GM12878 (cell line): ENCODE data around the gene USO1. TPM values are rescaled to one million over a fixed set of nuclear protein-coding genes. Genes with fewer than 3 reads are reported as not detected.

Experiments used
- BACH1 ChIP-seq: fragments of 450-650 bp; IDR thresholded peaks from 2 replicates; pipeline ENCODE4 v1.6.1; 2017; ENCODE audit warnings: mild to moderate bottlenecking, borderline replicate concordance
- BCL11A ChIP-seq: IDR thresholded peaks from 2 replicates; pipeline ENCODE4 v1.6.1; 2011; ENCODE audit warnings: low read depth, low read length
- CBFB ChIP-seq: IDR thresholded peaks from 2 replicates; pipeline ENCODE4 v1.6.1; 2016; ENCODE audit warnings: antibody characterized with exemption, low read depth
- CBX3 ChIP-seq: fragments of 200-600 bp; sonication (generic); IDR thresholded peaks from 2 replicates; pipeline ENCODE4 v1.6.1; 2016; ENCODE audit warnings: low read depth, borderline replicate concordance
- GABPA ChIP-seq: IDR thresholded peaks from 2 replicates; pipeline ENCODE4 v1.6.1; 2014; ENCODE audit warnings: antibody characterized with exemption, low read depth, mild to moderate bottlenecking, inconsistent platforms
- HDAC2 ChIP-seq: fragments of 200-600 bp; sonication (generic); IDR thresholded peaks from 2 replicates; pipeline ENCODE4 v1.6.1; 2017
- IKZF2 ChIP-seq, 2 experiments: fragments of 450-650 bp; IDR thresholded peaks; 2 replicates each; pipeline ENCODE4 v1.6.1; 2017; ENCODE audit warnings: mild to moderate bottlenecking in 2 of 2, moderate library complexity in 2 of 2
- JUNB ChIP-seq: IDR thresholded peaks from 2 replicates; pipeline ENCODE4 v1.6.1; 2016; ENCODE audit warnings: antibody characterized with exemption, mild to moderate bottlenecking
- MXI1 ChIP-seq: fragments of 150-350 bp; IDR thresholded peaks from 2 replicates; pipeline ENCODE4 v1.6.1; 2011; ENCODE audit warnings: low read depth, mild to moderate bottlenecking, inconsistent platforms, low read length, improper control_type of control experiment
- NFYB ChIP-seq: IDR thresholded peaks from 2 replicates; pipeline ENCODE4 v1.6.1; 2011; ENCODE audit warnings: low read depth, mild to moderate bottlenecking, low read length, improper control_type of control experiment, moderate library complexity; ENCODE audit not compliant: insufficient read depth
- NR2C2 ChIP-seq: IDR thresholded peaks from 2 replicates; pipeline ENCODE4 v1.6.1; 2011; ENCODE audit warnings: borderline replicate concordance, low read depth; ENCODE audit not compliant: control insufficient read depth, insufficient read length
- PAX5 ChIP-seq: IDR thresholded peaks from 2 replicates; pipeline ENCODE4 v1.6.1; 2011; ENCODE audit warnings: low read depth, low read length, borderline replicate concordance
- RAD51 ChIP-seq: fragments of 450-650 bp; IDR thresholded peaks from 2 replicates; pipeline ENCODE4 v1.6.1; 2016; ENCODE audit warnings: moderate library complexity, mild to moderate bottlenecking, inconsistent platforms
- TAF1 ChIP-seq: IDR thresholded peaks from 2 replicates; pipeline ENCODE4 v1.6.1; 2011; ENCODE audit warnings: mild to moderate bottlenecking, low read depth, low read length, borderline replicate concordance
- USF1 ChIP-seq: IDR thresholded peaks from 2 replicates; pipeline ENCODE4 v1.6.1; 2011; ENCODE audit warnings: borderline replicate concordance, low read depth, mild to moderate bottlenecking, moderate library complexity, mixed read lengths, low read length; ENCODE audit not compliant: insufficient read depth; ENCODE audit errors: extremely low read length
- polyA plus RNA-seq, 11 experiments: library from polyadenylated mRNA; depleted of rRNA in 4 of 11; unstranded in 6 of 11; stranded (reverse) in 5 of 11; fragments of >200 nt; fragmentation: Nextera tagmentation in 4 of 11; fragmentation: Illumina TruSeq in 1 of 11; extraction: Ambion mirVana in 4 of 11; extraction: Trizol in 1 of 11; gene quantifications; 1 replicate in 1 of 11; 2 replicates in 10 of 11; pipeline versions ENCODE4 v1.2.1 to v1.2.3, GENCODE V29; 2011 to 2016; ENCODE audit warnings: inconsistent platforms in 2 of 11, missing spikeins in 2 of 11, low read depth in 1 of 11
- total RNA-seq, 4 experiments: library from RNA; depleted of rRNA in 3 of 4; stranded (reverse); fragments of >200 nt in 3 of 4; fragmentation: Illumina TruSeq in 1 of 4; extraction: Trizol in 1 of 4; gene quantifications; 2 replicates each; pipeline versions ENCODE4 v1.2.1 to v1.2.3, GENCODE V29; 2013 to 2021

Gene USO1
- total and polyA plus RNA-seq, 10 of the 15 experiments (the other 5 are each of a cell fraction or from before 2014, with no cell fraction given), result 19.4 to 79.7 (median 59.6) TPM

GRCh38 chr4:75724066-75724866, at the start of gene USO1 (continued):
- TF ChIP-seq NR2C2, result no peak
- no peak for TF ChIP-seq HDAC2
- peak; percentile 90 for TF ChIP-seq TAF1
- TF ChIP-seq PAX5, result peak; percentile 58; the same call in 1 of the 2 replicates
- no peak for TF ChIP-seq GABPA
- TF ChIP-seq CBX3, result no peak
- no peak for TF ChIP-seq BACH1
- TF ChIP-seq BCL11A, result no peak
- TF ChIP-seq USF1, result peak; percentile 87
- TF ChIP-seq CBFB, result peak; percentile 76
- TF ChIP-seq NFYB, result peak; percentile 63; the same call in 1 of the 2 replicates
- peak; percentile 93 for TF ChIP-seq MXI1
- TF ChIP-seq IKZF2 (IDR thresholded peaks at IDR 0.05), result peak; percentile 73 to 77; a peak in 3 of 4 replicates
- peak; percentile 90 for TF ChIP-seq RAD51
- peak; percentile 5; the same call in 1 of the 2 replicates for TF ChIP-seq JUNB
